K562 (cell line): ENCODE measurements around the gene IQUB. TPM values are rescaled to one million over a fixed set of nuclear protein-coding genes. Genes with fewer than 3 reads are reported as not detected.

Source experiments
- CSDE1 ChIP-seq, 2 experiments: fragments of 450-650 bp; IDR thresholded peaks; 2 replicates each; pipeline ENCODE4 v1.6.1; 2016; ENCODE audit warnings: mild to moderate bottlenecking in 1 of 2
- ELF2 ChIP-seq: fragments of 250-450 bp; sonication (Bioruptor Pico); IDR thresholded peaks from 2 replicates; pipeline ENCODE4 v1.5.0; 2021; ENCODE audit warnings: mild to moderate bottlenecking
- ELF4 ChIP-seq: fragments of 450-650 bp; formaldehyde crosslinking; IDR thresholded peaks from 2 replicates; pipeline ENCODE4 v1.4.0; 2022; ENCODE audit warnings: missing genetic modification characterization
- FOXK1 ChIP-seq: sonication (generic); formaldehyde crosslinking; IDR thresholded peaks from 2 replicates; pipeline ENCODE4 v1.8.0; 2022; ENCODE audit warnings: missing genetic modification reagents, mild to moderate bottlenecking, borderline replicate concordance
- GABPB2 ChIP-seq: fragments of 250-450 bp; sonication (Bioruptor Pico); conservative IDR thresholded peaks from 2 replicates; pipeline ENCODE4 v1.5.1; 2021; ENCODE audit warnings: mild to moderate bottlenecking
- MXI1 ChIP-seq: IDR thresholded peaks from 2 replicates; pipeline ENCODE4 v1.6.1; 2011; ENCODE audit warnings: low read depth, mild to moderate bottlenecking, improper control_type of control experiment, low read length
- PHTF2 ChIP-seq: fragments of 250-450 bp; sonication (Bioruptor Pico); IDR thresholded peaks from 2 replicates; pipeline ENCODE4 v1.5.0; 2021; ENCODE audit warnings: mild to moderate bottlenecking
- SMAD1 ChIP-seq: fragments of 150-350 bp; IDR thresholded peaks from 2 replicates; pipeline ENCODE4 v1.6.1; 2014; ENCODE audit warnings: low read length, low read depth; ENCODE audit not compliant: partially characterized antibody
- TAF15 ChIP-seq: fragments of 200-400 bp; formaldehyde crosslinking; IDR thresholded peaks from 2 replicates; pipeline ENCODE4 v1.6.1; 2017; ENCODE audit warnings: mild to moderate bottlenecking, low read depth, low read length, moderate library complexity
- TEAD4 ChIP-seq, 2 experiments: sonication (generic) in 1 of 2; formaldehyde crosslinking in 1 of 2; IDR thresholded peaks; 2 replicates each; pipeline versions ENCODE4 v1.6.1 to v1.8.0; 2012 to 2022; ENCODE audit warnings: borderline replicate concordance in 1 of 2, inconsistent platforms in 1 of 2, low read length in 1 of 2, mild to moderate bottlenecking in 1 of 2, missing genetic modification reagents in 1 of 2
- ZNF445 ChIP-seq: fragments of 250-450 bp; sonication (Bioruptor Pico); IDR thresholded peaks from 2 replicates; pipeline ENCODE4 v1.4.0; 2020; ENCODE audit warnings: low read depth, mild to moderate bottlenecking, moderate library complexity
- polyA plus RNA-seq, 8 experiments: library from polyadenylated mRNA; depleted of rRNA in 4 of 8; stranded (reverse) in 5 of 8; unstranded in 3 of 8; fragments of >200 nt; fragmentation: Nextera tagmentation in 2 of 8; fragmentation: Illumina TruSeq in 1 of 8; extraction: Ambion mirVana in 2 of 8; extraction: Trizol in 1 of 8; gene quantifications; 2 replicates each; pipeline versions ENCODE4 v1.2.1 to v1.2.3, GENCODE V29; 2011 to 2014; ENCODE audit warnings: inconsistent platforms in 1 of 8, missing spikeins in 1 of 8
- total RNA-seq, 7 experiments: library from RNA; depleted of rRNA in 6 of 7; stranded (reverse); fragments of >200 nt in 6 of 7; fragmentation: Illumina TruSeq in 2 of 7; extraction: Trizol in 2 of 7; gene quantifications; 2 replicates each; pipeline versions ENCODE4 v1.2.1 to v1.2.3, GENCODE V29; 2011 to 2021; ENCODE audit warnings: low replicate concordance in 1 of 7
- TF ChIP-seq, protein P1 (sequence below): fragments of 250-450 bp; sonication (Bioruptor Pico); IDR thresholded peaks from 2 replicates; pipeline ENCODE4 v1.4.0; 2020
- TF ChIP-seq, protein P2 (sequence below): fragments of 450-650 bp; IDR thresholded peaks from 2 replicates; pipeline ENCODE4 v1.6.1; 2017; ENCODE audit warnings: antibody characterized with exemption
- TF ChIP-seq, protein P3 (sequence below), 2 experiments: fragments of 200-800 bp in 1 of 2; sonication (Bioruptor generic) in 1 of 2; sonication (generic) in 1 of 2; formaldehyde crosslinking in 1 of 2; IDR thresholded peaks in 1 of 2; conservative IDR thresholded peaks in 1 of 2; 2 replicates each; pipeline versions ENCODE4 v1.5.0 to v1.6.1; 2016 to 2020; ENCODE audit warnings: missing compliant biosample characterization in 1 of 2, missing genetic modification characterization in 1 of 2, missing genetic modification reagents in 1 of 2
- TF ChIP-seq, protein P4 (sequence below): fragments of 450-650 bp; formaldehyde crosslinking; IDR thresholded peaks from 2 replicates; pipeline ENCODE4 v1.4.0; 2020; ENCODE audit warnings: mild to moderate bottlenecking

Gene IQUB
- total and polyA plus RNA-seq, 9 of the 15 experiments (the other 6 are each of a cell fraction or from before 2014, with no cell fraction given) = 0.62 to 2.6 (median 1.4) TPM

DNA sequence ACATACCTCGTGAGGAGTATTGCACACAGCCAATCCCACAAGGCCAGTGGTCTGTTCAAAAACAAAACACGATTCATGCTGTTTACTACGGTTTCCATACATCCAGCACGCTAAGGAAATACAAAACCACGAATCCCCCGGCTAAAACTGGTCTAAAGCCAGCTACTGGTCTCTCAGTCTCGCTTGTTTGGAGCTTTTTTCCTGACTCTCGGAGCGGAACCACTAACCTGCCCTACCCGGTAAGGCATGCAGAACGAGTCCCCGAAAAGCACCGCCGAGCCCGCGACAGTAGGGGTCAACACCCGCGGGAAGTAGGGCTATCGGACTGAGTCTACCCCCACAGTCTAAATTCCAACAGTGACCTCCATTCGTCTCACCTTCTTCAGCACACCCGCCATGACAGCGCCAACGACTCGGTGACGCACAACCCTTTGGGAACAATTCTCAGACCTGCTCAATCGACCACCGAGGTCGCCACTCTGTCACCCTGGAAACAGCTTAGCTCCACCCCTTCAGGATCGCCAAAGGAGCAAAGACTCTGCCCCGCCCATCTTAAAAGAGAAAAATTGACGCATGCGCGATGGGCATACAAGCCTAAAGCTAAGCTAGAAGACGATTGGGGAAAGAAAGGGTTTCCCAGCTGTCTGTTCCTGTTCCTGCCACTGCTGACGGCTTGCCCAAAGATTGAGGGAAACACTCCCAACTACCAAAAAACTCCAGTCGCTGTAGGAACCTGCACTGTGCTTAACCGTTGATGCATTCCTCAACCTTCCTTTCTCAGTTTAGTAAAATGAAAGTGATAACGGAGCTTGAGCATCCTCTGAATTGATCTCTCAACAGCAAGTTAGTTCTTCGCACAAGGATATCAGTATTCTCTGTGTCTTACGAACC, 23.2 kb upstream of the IQUB start, which contains the start of gene NDUFA5 (continued):
- TF ChIP-seq, protein P1, sequence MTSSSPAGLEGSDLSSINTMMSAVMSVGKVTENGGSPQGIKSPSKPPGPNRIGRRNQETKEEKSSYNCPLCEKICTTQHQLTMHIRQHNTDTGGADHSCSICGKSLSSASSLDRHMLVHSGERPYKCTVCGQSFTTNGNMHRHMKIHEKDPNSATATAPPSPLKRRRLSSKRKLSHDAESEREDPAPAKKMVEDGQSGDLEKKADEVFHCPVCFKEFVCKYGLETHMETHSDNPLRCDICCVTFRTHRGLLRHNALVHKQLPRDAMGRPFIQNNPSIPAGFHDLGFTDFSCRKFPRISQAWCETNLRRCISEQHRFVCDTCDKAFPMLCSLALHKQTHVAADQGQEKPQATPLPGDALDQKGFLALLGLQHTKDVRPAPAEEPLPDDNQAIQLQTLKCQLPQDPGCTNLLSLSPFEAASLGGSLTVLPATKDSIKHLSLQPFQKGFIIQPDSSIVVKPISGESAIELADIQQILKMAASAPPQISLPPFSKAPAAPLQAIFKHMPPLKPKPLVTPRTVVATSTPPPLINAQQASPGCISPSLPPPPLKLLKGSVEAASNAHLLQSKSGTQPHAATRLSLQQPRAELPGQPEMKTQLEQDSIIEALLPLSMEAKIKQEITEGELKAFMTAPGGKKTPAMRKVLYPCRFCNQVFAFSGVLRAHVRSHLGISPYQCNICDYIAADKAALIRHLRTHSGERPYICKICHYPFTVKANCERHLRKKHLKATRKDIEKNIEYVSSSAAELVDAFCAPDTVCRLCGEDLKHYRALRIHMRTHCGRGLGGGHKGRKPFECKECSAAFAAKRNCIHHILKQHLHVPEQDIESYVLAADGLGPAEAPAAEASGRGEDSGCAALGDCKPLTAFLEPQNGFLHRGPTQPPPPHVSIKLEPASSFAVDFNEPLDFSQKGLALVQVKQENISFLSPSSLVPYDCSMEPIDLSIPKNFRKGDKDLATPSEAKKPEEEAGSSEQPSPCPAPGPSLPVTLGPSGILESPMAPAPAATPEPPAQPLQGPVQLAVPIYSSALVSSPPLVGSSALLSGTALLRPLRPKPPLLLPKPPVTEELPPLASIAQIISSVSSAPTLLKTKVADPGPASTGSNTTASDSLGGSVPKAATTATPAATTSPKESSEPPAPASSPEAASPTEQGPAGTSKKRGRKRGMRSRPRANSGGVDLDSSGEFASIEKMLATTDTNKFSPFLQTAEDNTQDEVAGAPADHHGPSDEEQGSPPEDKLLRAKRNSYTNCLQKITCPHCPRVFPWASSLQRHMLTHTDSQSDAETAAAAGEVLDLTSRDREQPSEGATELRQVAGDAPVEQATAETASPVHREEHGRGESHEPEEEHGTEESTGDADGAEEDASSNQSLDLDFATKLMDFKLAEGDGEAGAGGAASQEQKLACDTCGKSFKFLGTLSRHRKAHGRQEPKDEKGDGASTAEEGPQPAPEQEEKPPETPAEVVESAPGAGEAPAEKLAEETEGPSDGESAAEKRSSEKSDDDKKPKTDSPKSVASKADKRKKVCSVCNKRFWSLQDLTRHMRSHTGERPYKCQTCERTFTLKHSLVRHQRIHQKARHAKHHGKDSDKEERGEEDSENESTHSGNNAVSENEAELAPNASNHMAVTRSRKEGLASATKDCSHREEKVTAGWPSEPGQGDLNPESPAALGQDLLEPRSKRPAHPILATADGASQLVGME (CRISPR knock-in tag) = no peak
- TF ChIP-seq ELF4 (CRISPR knock-in tag) (no peak; the same call in 1 of the 2 replicates), CSDE1 (IDR thresholded peaks at IDR 0.05) (peak in 1 of 2 experiments; percentile 95; a peak in 2 of 4 replicates), TEAD4 (IDR thresholded peaks at IDR 0.05; ENCODE audit: low read length) (peak; percentile 59), TEAD4 (CRISPR knock-in tag; IDR thresholded peaks at IDR 0.05; ENCODE audit: borderline replicate concordance) (0 out of 2 replicates have a peak, but pooled peaks have one; percentile 28), MXI1 (peak; percentile 98), ZNF445 (CRISPR knock-in tag) (no peak), PHTF2 (no peak), GABPB2 (CRISPR knock-in tag) (no peak), ELF2 (0 out of 2 replicates have a peak, but pooled peaks have one; percentile 39), FOXK1 (CRISPR knock-in tag) (peak; percentile 90; the same call in 1 of the 2 replicates), SMAD1 (peak; percentile 71), TAF15 (no peak)
- TF ChIP-seq, protein P2, sequence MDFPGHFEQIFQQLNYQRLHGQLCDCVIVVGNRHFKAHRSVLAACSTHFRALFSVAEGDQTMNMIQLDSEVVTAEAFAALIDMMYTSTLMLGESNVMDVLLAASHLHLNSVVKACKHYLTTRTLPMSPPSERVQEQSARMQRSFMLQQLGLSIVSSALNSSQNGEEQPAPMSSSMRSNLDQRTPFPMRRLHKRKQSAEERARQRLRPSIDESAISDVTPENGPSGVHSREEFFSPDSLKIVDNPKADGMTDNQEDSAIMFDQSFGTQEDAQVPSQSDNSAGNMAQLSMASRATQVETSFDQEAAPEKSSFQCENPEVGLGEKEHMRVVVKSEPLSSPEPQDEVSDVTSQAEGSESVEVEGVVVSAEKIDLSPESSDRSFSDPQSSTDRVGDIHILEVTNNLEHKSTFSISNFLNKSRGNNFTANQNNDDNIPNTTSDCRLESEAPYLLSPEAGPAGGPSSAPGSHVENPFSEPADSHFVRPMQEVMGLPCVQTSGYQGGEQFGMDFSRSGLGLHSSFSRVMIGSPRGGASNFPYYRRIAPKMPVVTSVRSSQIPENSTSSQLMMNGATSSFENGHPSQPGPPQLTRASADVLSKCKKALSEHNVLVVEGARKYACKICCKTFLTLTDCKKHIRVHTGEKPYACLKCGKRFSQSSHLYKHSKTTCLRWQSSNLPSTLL = no peak
- TF ChIP-seq, protein P3, sequence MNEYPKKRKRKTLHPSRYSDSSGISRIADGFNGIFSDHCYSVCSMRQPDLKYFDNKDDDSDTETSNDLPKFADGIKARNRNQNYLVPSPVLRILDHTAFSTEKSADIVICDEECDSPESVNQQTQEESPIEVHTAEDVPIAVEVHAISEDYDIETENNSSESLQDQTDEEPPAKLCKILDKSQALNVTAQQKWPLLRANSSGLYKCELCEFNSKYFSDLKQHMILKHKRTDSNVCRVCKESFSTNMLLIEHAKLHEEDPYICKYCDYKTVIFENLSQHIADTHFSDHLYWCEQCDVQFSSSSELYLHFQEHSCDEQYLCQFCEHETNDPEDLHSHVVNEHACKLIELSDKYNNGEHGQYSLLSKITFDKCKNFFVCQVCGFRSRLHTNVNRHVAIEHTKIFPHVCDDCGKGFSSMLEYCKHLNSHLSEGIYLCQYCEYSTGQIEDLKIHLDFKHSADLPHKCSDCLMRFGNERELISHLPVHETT (CRISPR knock-in tag; conservative IDR thresholded peaks at IDR 0.05 in 1 of 2, IDR thresholded peaks at IDR 0.05 in 1 of 2) = peak in 1 of 2 experiments; percentile 39; a peak in 2 of 4 replicates
- TF ChIP-seq, protein P4, sequence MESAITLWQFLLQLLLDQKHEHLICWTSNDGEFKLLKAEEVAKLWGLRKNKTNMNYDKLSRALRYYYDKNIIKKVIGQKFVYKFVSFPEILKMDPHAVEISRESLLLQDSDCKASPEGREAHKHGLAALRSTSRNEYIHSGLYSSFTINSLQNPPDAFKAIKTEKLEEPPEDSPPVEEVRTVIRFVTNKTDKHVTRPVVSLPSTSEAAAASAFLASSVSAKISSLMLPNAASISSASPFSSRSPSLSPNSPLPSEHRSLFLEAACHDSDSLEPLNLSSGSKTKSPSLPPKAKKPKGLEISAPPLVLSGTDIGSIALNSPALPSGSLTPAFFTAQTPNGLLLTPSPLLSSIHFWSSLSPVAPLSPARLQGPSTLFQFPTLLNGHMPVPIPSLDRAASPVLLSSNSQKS = no peak
